ENCODE measurements around the gene ARHGEF9. TPM values are rescaled to one million over a fixed set of nuclear protein-coding genes. Genes with fewer than 3 reads are reported as not detected.

Gene ARHGEF9
- total RNA-seq, 1 donor from 2014 or later, result 10.3 TPM

DNA sequence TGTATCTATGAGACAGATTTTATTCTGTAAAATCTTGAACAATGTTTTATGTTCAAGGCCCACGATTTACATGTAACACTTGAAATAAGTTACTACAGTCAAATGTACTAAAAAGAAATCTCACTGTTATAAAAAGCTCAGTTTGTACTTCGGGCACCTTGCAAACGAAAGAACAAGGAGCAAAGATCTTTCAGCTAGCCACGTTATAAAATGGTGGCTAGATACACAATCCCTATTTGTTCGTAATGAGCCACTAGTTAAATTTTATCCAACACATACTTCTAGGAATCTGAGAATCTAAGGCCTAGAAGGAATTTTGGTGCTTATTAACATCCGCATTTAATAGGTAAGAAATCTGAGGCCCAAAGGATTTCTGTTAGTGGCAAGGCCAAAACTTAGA, 2.5 kb downstream of the ARHGEF9 start:
- no peaks in the 10 kb centered on the region for H3K9me3 ChIP-seq
- TF ChIP-seq POLR2A (IDR thresholded peaks at IDR 0.05), result no peak
- TF ChIP-seq POLR2AphosphoS5 (IDR thresholded peaks at IDR 0.05; ENCODE audit: insufficient read depth in 1 of 2, low read depth in 1 of 2), result no peak
- TF ChIP-seq, protein P1, sequence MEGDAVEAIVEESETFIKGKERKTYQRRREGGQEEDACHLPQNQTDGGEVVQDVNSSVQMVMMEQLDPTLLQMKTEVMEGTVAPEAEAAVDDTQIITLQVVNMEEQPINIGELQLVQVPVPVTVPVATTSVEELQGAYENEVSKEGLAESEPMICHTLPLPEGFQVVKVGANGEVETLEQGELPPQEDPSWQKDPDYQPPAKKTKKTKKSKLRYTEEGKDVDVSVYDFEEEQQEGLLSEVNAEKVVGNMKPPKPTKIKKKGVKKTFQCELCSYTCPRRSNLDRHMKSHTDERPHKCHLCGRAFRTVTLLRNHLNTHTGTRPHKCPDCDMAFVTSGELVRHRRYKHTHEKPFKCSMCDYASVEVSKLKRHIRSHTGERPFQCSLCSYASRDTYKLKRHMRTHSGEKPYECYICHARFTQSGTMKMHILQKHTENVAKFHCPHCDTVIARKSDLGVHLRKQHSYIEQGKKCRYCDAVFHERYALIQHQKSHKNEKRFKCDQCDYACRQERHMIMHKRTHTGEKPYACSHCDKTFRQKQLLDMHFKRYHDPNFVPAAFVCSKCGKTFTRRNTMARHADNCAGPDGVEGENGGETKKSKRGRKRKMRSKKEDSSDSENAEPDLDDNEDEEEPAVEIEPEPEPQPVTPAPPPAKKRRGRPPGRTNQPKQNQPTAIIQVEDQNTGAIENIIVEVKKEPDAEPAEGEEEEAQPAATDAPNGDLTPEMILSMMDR (IDR thresholded peaks at IDR 0.05), result no peak
- intact Hi-C loops (cut with DNase I), result no loop called here
- H3K27me3 ChIP-seq, result no peaks in the 10 kb centered on the region
- H3K27ac ChIP-seq, result no peak overlapping the region
- no peak for DNase-seq (ENCODE audit: extremely low spot score in 2 of 2)
- no peaks in the 10 kb centered on the region for H3K4me1 ChIP-seq
- H3K36me3 ChIP-seq, result no peaks in the 10 kb centered on the region
- no peak overlapping the region for H3K4me3 ChIP-seq

DNA sequence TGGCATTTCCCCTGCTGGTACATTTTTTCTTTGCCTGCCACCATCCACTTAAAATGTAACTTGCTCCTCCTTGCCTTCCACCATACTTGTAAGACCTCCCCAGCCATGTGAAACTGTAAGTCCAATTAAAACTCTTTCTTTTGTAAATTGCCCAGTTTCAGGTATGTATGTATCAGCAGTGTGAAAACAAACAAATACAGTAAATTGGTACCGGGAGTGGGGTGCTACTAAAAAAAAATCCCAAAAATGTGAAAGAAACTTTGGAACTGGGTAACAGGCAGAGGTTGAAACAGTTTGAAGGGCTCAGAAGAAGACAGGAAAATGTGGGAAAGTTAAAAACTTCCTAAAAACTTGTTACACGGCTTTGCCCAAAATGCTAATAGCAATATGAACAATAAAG, 16.3 kb downstream of the ARHGEF9 start:
- DNase-seq (ENCODE audit: extremely low spot score in 2 of 2), result no peak
- no peak overlapping the region for H3K27ac ChIP-seq
- TF ChIP-seq POLR2A (IDR thresholded peaks at IDR 0.05), result no peak
- TF ChIP-seq POLR2AphosphoS5 (IDR thresholded peaks at IDR 0.05; ENCODE audit: insufficient read depth in 1 of 2, low read depth in 1 of 2), result no peak
- TF ChIP-seq, protein P1 (IDR thresholded peaks at IDR 0.05), result no peak
- intact Hi-C loops (cut with DNase I), result no loop called here
- H3K4me3 ChIP-seq, result no peak overlapping the region
- no peaks in the 10 kb centered on the region for H3K9me3 ChIP-seq
- no peaks in the 10 kb centered on the region for H3K36me3 ChIP-seq
- H3K4me1 ChIP-seq, result no peaks in the 10 kb centered on the region
- no peaks in the 10 kb centered on the region for H3K27me3 ChIP-seq

DNA sequence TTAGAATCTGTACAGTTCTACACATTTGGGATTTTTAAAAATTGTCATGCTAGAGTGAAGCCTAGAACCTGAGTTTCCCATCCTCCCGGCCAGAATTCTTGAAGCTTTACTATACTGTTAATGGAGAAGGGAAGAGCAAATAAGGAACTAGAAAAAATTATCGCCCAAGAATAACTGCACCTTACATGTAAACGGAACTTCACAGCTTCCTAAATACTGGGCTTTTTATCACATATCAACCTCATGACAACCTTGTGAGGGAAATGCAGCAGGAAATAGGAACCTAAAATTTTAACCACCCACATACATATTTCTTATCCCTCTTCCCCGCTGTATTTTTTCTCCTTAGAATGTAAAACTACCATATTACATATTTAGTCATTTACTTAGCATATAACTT, 19.3 kb downstream of the ARHGEF9 start:
- no peak overlapping the region for H3K4me3 ChIP-seq
- no peak for DNase-seq (ENCODE audit: extremely low spot score in 2 of 2)
- TF ChIP-seq POLR2A (IDR thresholded peaks at IDR 0.05), result no peak
- TF ChIP-seq, protein P1 (IDR thresholded peaks at IDR 0.05), result no peak
- TF ChIP-seq POLR2AphosphoS5 (IDR thresholded peaks at IDR 0.05; ENCODE audit: insufficient read depth in 1 of 2, low read depth in 1 of 2), result no peak
- intact Hi-C loops (cut with DNase I), result no loop called here
- no peaks in the 10 kb centered on the region for H3K36me3 ChIP-seq
- H3K27me3 ChIP-seq, result no peaks in the 10 kb centered on the region
- H3K4me1 ChIP-seq, result no peaks in the 10 kb centered on the region
- H3K27ac ChIP-seq, result no peak overlapping the region
- H3K9me3 ChIP-seq, result no peaks in the 10 kb centered on the region

DNA sequence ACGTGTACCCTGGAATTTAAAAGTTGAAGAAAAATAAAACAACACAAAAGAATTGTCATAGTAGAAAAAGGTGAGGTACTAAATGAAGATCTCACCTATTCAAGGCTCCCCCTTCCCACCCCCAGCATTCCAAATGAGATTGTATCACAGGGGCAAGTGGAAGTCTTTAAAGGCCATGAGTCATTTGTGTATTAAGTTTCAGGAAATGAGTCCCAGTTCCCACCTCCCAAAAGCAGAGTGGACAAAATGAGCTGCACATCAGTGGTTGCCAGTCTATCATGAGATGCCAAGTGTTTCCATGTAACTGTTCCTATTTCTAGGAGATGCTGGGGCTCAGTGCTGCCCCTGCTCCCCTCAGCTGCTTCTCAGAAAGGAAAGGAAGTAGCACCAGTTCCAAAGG, 20.1 kb downstream of the ARHGEF9 start:
- no peak for DNase-seq (ENCODE audit: extremely low spot score in 2 of 2)
- Histone ChIP-seq H3K36me3 (no peaks in the 10 kb centered on the region), H3K27ac (no peak overlapping the region), H3K4me1 (no peaks in the 10 kb centered on the region), H3K27me3 (no peaks in the 10 kb centered on the region), H3K9me3 (no peaks in the 10 kb centered on the region), H3K4me3 (no peak overlapping the region)
- intact Hi-C loops (cut with DNase I), result no loop called here
- no peak for TF ChIP-seq POLR2AphosphoS5 (IDR thresholded peaks at IDR 0.05; ENCODE audit: insufficient read depth in 1 of 2, low read depth in 1 of 2)
- TF ChIP-seq, protein P1 (IDR thresholded peaks at IDR 0.05), result no peak
- TF ChIP-seq POLR2A (IDR thresholded peaks at IDR 0.05), result no peak

DNA sequence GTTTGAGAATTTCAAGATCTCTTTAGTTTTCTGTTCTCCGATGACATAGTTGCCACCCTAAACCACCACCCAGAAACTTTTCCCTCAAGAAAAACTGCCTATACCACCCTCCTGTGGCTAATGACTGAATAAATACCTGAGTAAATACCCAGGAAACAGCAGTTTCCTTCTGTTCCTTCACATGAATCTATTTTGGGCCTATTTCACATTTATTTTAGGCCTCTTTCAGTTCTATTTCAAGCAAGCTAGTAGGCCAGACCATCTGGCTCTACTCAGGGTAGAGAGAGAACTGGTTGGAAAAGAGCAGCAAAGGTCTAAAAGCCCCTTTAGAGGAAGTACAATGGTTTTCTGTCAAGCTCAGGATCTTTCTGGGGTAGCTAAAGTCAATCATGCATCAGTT, 23.4 kb downstream of the ARHGEF9 start:
- Histone ChIP-seq H3K4me3 (no peak overlapping the region), H3K27me3 (no peaks in the 10 kb centered on the region), H3K27ac (no peak overlapping the region), H3K9me3 (no peaks in the 10 kb centered on the region), H3K4me1 (no peaks in the 10 kb centered on the region), H3K36me3 (no peaks in the 10 kb centered on the region)
- DNase-seq (ENCODE audit: extremely low spot score in 2 of 2), result no peak
- TF ChIP-seq POLR2AphosphoS5 (IDR thresholded peaks at IDR 0.05; ENCODE audit: insufficient read depth in 1 of 2, low read depth in 1 of 2) (no peak), POLR2A (IDR thresholded peaks at IDR 0.05) (no peak)
- TF ChIP-seq, protein P1 (IDR thresholded peaks at IDR 0.05), result no peak
- intact Hi-C loops (cut with DNase I), result no loop called here

Measured in vagina (tissue), 2 donors.